DMS114 treated with DMSO at 0.1 percent for 48 hours (cell line): Measurements from ENCODE around the gene RDH13.

ENCODE experiments used
- DNase-seq: peaks from one replicate; lab custom pipeline; 2025; ENCODE audit not compliant: unreplicated experiment; lab: John Stamatoyannopoulos, UW

The RDH13 gene

GRCh38 chr19:55091955-55092354 lies 29.0 kb upstream of the RDH13 start:
- no peak for DNase-seq

- DNase-seq: no peak
Measured at GRCh38 chr19:55091126-55091910, 28.4 kb upstream of the RDH13 start.

- DNase-seq: no peak
Measured at GRCh38 chr19:55090564-55090963, 27.6 kb upstream of the RDH13 start.

- no peak for DNase-seq
Measured at GRCh38 chr19:55089342-55089944, 26.5 kb upstream of the RDH13 start.

- peak; percentile 44 for DNase-seq
Measured at GRCh38 chr19:55088543-55089341, 25.8 kb upstream of the RDH13 start.

- no peak for DNase-seq
Measured at GRCh38 chr19:55088021-55088451, 25.1 kb upstream of the RDH13 start.

- DNase-seq: no peak
Measured at GRCh38 chr19:55087542-55087901, 24.6 kb upstream of the RDH13 start.

GRCh38 chr19:55086730-55087541 lies 24.0 kb upstream of the RDH13 start:
- no peak for DNase-seq

- no peak for DNase-seq
Measured at GRCh38 chr19:55085923-55086715, 23.2 kb upstream of the RDH13 start.

GRCh38 chr19:55084416-55084815 lies 21.5 kb upstream of the RDH13 start:
- no peak for DNase-seq

GRCh38 chr19:55083004-55083850 lies 20.3 kb upstream of the RDH13 start:
- no peak for DNase-seq

- peak; percentile 92 for DNase-seq
Measured at GRCh38 chr19:55082020-55082851, 19.3 kb upstream of the RDH13 start.

- no peak for DNase-seq
Measured at GRCh38 chr19:55081770-55082019, 18.7 kb upstream of the RDH13 start.

GRCh38 chr19:55080968-55081769 lies 18.2 kb upstream of the RDH13 start:
- peak; percentile 85 for DNase-seq

GRCh38 chr19:55080121-55080967 lies 17.4 kb upstream of the RDH13 start:
- peak; percentile 43 for DNase-seq

- no peak for DNase-seq
Measured at GRCh38 chr19:55079400-55080038, 16.6 kb upstream of the RDH13 start.

- DNase-seq: no peak
Measured at GRCh38 chr19:55078996-55079395, 16.0 kb upstream of the RDH13 start.
